Activated naive CD4-positive, alpha-beta T cell treated with anti-CD3 and anti-CD28 coated beads, Interleukin-2, amount 50 U/mL, for 72 hours (primary cell): ENCODE measurements around the gene S100PBP. TPM values are rescaled to one million over a fixed set of nuclear protein-coding genes. Genes with fewer than 3 reads are reported as not detected.

ENCODE experiments used
- total RNA-seq, 2 donors: library from RNA; stranded (reverse); gene quantifications; one replicate each; pipeline ENCODE4 v1.2.3, GENCODE V29; 2022

The S100PBP gene
- total RNA-seq, 2 donors from 2014 or later = 41.5 to 73.0 TPM

Other genes with a start within 250 kb of the S100PBP start
- 10 to 100 TPM; 53.2 to 58.5 TPM for gene ZBTB8OS, start 167.1 kb upstream of the S100PBP start, total RNA-seq
- gene RBBP4, start 166.4 kb upstream of the S100PBP start, total RNA-seq = 100 to 1,000 TPM; 346 to 359 TPM
- gene SYNC, start 114.9 kb upstream of the S100PBP start, total RNA-seq = not detected
- gene YARS1, start 295 bp upstream of the S100PBP start, total RNA-seq = 100 to 1,000 TPM; 217 to 236 TPM
- not detected for gene FNDC5, start 53.3 kb downstream of the S100PBP start, total RNA-seq
- gene HPCA, start 68.8 kb downstream of the S100PBP start, total RNA-seq = under 1 TPM; 0.35 to 0.87 TPM
- gene TMEM54, start 83.7 kb downstream of the S100PBP start, total RNA-seq = 1 to 10 TPM in 1 of 2 donors, not detected in 1; 1.6 TPM
- gene RNF19B, start 147.2 kb downstream of the S100PBP start, total RNA-seq = 10 to 100 TPM; 11.5 to 31.6 TPM
- 100 to 1,000 TPM; 257 to 425 TPM for gene AK2, start 219.2 kb downstream of the S100PBP start, total RNA-seq